IPS DF 6.9 (cell line): ENCODE measurements around the gene GSPT1.
A peak's percentile ranks its signal among the peaks of the same experiment; 100 is the strongest.
"Not testable (repeated sequence)": the region's sequence is repeated elsewhere in the genome, so short reads cannot be mapped to it uniquely, and the experiment has no call there.

ENCODE experiments used
- DNase-seq: peaks from one replicate; pipeline ENCODE4 v3.0.0-alpha.2; 2013; ENCODE audit warnings: low read depth, low spot score
- H3K27ac ChIP-seq: one replicate; pipeline ENCODE4 v1.5.1; 2013; ENCODE audit warnings: low read length, control low read depth
- H3K27me3 ChIP-seq: 2 replicates; pipeline ENCODE4 v1.6.1; 2013; ENCODE audit warnings: mild to moderate bottlenecking, low read length; ENCODE audit not compliant: control insufficient read depth, insufficient read depth
- H3K36me3 ChIP-seq: 2 replicates; pipeline ENCODE4 v1.6.1; 2013; ENCODE audit warnings: low read length; ENCODE audit not compliant: control insufficient read depth, insufficient read depth
- H3K4me1 ChIP-seq: 2 replicates; pipeline ENCODE4 v1.6.1; 2013; ENCODE audit warnings: low read length; ENCODE audit not compliant: control insufficient read depth, insufficient read depth
- H3K4me3 ChIP-seq: 2 replicates; pipeline ENCODE4 v1.5.1; 2013; ENCODE audit warnings: mild to moderate bottlenecking, low read length
- H3K9me3 ChIP-seq: 2 replicates; pipeline ENCODE4 v1.6.1; 2013; ENCODE audit warnings: low read length, inconsistent platforms; ENCODE audit not compliant: control insufficient read depth, insufficient read depth
- WGBS: extraction: QIAGEN DNeasy Blood & Tissue Kit; methylation state at CpG from one replicate; pipeline ENCODE4 v1.1.7; 2013; ENCODE audit warnings: mixed read lengths, missing lambda C conversion rate; ENCODE audit not compliant: insufficient read length, insufficient coverage; 5-methylcytosine and 5-hydroxymethylcytosine counted together

The GSPT1 gene

DNA sequence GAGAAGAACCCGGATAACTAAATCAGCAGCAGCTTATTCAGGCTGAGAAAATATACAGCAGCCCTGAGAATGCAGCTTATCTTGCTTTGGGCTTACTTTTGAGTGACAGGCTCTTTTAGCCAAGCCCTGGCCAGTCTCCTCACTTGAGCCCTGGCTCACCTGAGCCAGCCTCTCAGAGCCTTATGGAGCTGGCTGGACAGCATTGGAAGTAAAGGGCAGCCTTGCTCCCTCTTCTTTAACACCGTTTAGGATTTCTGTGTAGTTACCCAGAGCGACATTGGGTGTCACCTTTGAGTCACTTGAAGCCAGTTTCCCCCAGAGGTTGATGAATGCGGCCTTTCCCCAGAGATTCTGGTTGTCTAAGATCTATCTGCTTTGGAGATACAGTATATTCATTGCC is 33.8 kb upstream of the GSPT1 start:
- H3K9me3 ChIP-seq: no peaks in the 10 kb centered on the region
- no CpG with 5 or more reads among the region's 4 CpGs for WGBS
- H3K4me1 ChIP-seq: no peaks in the 10 kb centered on the region
- no peaks in the 10 kb centered on the region for H3K27me3 ChIP-seq
- H3K27ac ChIP-seq: no peak overlapping the region
- DNase-seq: no peak
- H3K36me3 ChIP-seq: no peaks in the 10 kb centered on the region
- no peak overlapping the region for H3K4me3 ChIP-seq

- Histone ChIP-seq H3K27me3 (no peaks in the 10 kb centered on the region), H3K9me3 (no peaks in the 10 kb centered on the region), H3K4me1 (no peaks in the 10 kb centered on the region), H3K4me3 (no peak overlapping the region), H3K27ac (no peak overlapping the region), H3K36me3 (no peaks in the 10 kb centered on the region)
- DNase-seq: no peak
- WGBS: no CpG with 5 or more reads among the region's 5 CpGs
Measured at GRCh38 chr16:11948819-11949218, 33.1 kb upstream of the GSPT1 start.

DNA sequence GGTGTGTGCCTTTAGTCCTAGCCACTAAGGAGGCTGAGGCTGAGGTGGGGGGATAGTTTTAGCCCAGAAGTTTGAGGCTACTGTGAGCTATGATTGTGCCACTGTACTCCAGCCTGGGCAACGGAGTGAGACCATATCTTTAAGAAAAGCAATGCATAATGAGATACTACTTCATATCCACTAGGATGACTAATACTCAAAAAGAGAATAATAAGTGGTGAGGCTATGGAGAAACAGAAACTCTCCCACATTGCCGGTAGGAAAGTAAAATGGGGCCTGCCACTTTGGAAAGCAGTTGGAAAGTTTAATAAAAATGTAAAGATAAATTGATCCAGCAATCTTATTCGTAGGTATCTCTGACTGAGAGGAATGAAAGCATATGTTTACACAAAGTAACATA is 30.7 kb upstream of the GSPT1 start:
- no peak for DNase-seq
- Histone ChIP-seq H3K9me3 (no peaks in the 10 kb centered on the region), H3K27ac (no peak overlapping the region), H3K4me1 (no peaks in the 10 kb centered on the region), H3K27me3 (no peaks in the 10 kb centered on the region), H3K4me3 (no peak overlapping the region), H3K36me3 (no peaks in the 10 kb centered on the region)
- WGBS: no CpG with 5 or more reads among the region's 3 CpGs

DNA sequence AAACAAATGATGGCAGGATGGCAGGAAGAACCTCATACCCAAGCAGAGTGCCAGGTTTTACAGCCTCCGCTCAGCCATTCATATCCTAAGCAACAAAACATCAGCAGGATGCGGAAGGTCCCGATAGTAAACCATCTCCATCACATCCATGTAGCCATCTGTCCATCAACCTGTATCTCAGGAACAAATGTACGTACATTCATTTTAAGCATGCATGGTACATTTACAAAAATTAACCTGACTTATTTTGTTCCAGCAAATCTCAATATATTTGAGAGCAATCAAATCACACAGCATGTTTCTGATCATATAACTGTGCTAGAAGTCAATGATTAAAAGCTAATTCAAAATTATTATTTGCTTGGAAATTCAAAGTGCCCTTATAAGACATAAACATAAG is 26.2 kb upstream of the GSPT1 start, which contains the start of gene NPIPB2:
NPIPB2 (minus strand) TSS at position 101 of the 400 bp plus-strand sequence; CDS start at position 101, 0 bp downstream.
- H3K9me3 ChIP-seq, H3K4me1 ChIP-seq, H3K27me3 ChIP-seq, H3K4me3 ChIP-seq, DNase-seq, H3K36me3 ChIP-seq, H3K27ac ChIP-seq: not testable (repeated sequence)
- WGBS: no CpG with 5 or more reads among the region's 4 CpGs

DNA sequence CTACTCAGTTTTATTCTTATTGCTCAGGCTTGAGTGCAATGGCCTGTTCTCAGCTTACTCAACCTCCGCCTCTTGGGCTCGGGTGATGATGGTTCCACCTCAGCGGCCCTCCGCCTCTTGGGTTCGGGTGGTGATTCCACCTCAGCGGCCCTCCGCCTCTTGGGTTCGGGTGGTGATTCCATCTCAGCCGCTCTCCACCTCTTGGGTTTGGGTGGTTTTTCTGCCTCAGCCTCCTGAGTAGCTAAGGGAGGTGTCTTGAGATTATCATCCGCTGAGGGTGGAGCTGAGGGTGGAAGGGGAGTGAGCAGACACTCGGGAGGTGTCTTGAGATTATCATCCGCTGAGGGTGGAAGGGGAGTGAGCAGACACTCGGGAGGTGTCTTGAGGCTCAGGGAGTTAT is 11.6 kb upstream of the GSPT1 start:
- not testable (repeated sequence) for H3K27me3 ChIP-seq, H3K4me3 ChIP-seq, DNase-seq, H3K4me1 ChIP-seq, H3K9me3 ChIP-seq, H3K36me3 ChIP-seq, H3K27ac ChIP-seq
- no CpG with 5 or more reads among the region's 13 CpGs for WGBS

GRCh38 chr16:11924046-11924445 is 8.3 kb upstream of the GSPT1 start:
- not testable (repeated sequence) for H3K4me1 ChIP-seq, H3K27me3 ChIP-seq, DNase-seq, H3K4me3 ChIP-seq, H3K9me3 ChIP-seq, H3K36me3 ChIP-seq, H3K27ac ChIP-seq
- no CpG with 5 or more reads among the region's 10 CpGs for WGBS

- Histone ChIP-seq H3K4me3 (peak overlapping the region; percentile 16; the same call in 1 of the 2 replicates), H3K4me1 (peaks cover 7% of the 10 kb centered on the region; the same call in 1 of the 2 replicates), H3K9me3 (no peaks in the 10 kb centered on the region), H3K36me3 (peaks cover 3% of the 10 kb centered on the region; the same call in 1 of the 2 replicates), H3K27ac (no peak overlapping the region), H3K27me3 (no peaks in the 10 kb centered on the region)
- WGBS: no CpG with 5 or more reads among the region's 13 CpGs
- no peak for DNase-seq
Measured at GRCh38 chr16:11916524-11917285, 949 bp upstream of the GSPT1 start.

DNA sequence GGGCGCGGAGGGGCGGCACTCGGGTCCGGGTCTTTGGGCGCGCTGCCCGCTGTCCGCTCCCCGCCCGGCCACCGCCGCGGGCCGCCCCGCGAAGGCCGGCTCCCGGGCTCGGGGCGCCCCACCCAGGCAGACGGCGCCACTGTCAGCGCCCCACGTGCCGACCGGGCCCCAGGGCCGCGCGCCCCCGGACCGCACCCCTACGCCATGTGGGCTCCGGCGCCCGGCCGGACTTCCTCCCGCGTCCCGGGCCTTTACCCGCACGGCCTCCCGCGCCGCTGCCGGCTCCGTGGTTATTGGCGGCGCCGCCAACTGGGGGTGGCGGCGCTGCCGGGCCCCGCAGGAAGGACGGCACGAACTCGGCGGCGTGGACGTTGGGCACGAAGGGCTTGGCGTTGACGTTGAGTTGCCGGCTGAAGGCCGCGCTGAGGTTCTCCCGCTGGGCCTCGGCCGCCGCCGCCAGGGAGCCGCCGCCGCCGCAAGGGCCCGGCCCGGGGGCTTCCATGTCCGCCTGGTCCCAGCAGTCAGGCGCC is 577 bp downstream of the GSPT1 start:
- no CpG with 5 or more reads among the region's 79 CpGs for WGBS
- DNase-seq: no peak
- Histone ChIP-seq H3K4me3 (peak overlapping the region; percentile 89), H3K36me3 (peaks cover 3% of the 10 kb centered on the region; the same call in 1 of the 2 replicates), H3K9me3 (no peaks in the 10 kb centered on the region), H3K27ac (no peak overlapping the region), H3K4me1 (peaks cover 7% of the 10 kb centered on the region; the same call in 1 of the 2 replicates), H3K27me3 (no peaks in the 10 kb centered on the region)

GRCh38 chr16:11914210-11915113 is 1.3 kb downstream of the GSPT1 start:
- Histone ChIP-seq H3K4me3 (peak overlapping the region; percentile 89), H3K27ac (no peak overlapping the region), H3K36me3 (peaks cover 3% of the 10 kb centered on the region; the same call in 1 of the 2 replicates), H3K9me3 (no peaks in the 10 kb centered on the region), H3K27me3 (no peaks in the 10 kb centered on the region), H3K4me1 (peaks cover 7% of the 10 kb centered on the region; the same call in 1 of the 2 replicates)
- no CpG with 5 or more reads among the region's 30 CpGs for WGBS
- DNase-seq: no peak

GRCh38 chr16:11913425-11914079 is 2.2 kb downstream of the GSPT1 start:
- H3K36me3 ChIP-seq: peaks cover 3% of the 10 kb centered on the region; the same call in 1 of the 2 replicates
- H3K4me3 ChIP-seq: no peak overlapping the region
- H3K4me1 ChIP-seq: peaks cover 7% of the 10 kb centered on the region; the same call in 1 of the 2 replicates
- no peak overlapping the region for H3K27ac ChIP-seq
- H3K9me3 ChIP-seq: no peaks in the 10 kb centered on the region
- no peaks in the 10 kb centered on the region for H3K27me3 ChIP-seq
- WGBS: 100% methylated on average over 2 of the region's 12 CpGs
- DNase-seq: no peak
